Liver (tissue), 3 donors: ENCODE data around the gene ASB7.

Experiments
- CTCF ChIP-seq: fragments of 150-350 bp; IDR thresholded peaks from 2 replicates; pipeline ENCODE4 v1.5.1; 2017; ENCODE audit warnings: improper control_type of control experiment, low read depth, low read length; ENCODE audit not compliant: missing input control
- FOXA1 ChIP-seq: IDR thresholded peaks from 2 replicates; pipeline ENCODE4 v1.6.1; 2016; ENCODE audit warnings: antibody characterized with exemption
- GABPA ChIP-seq, 2 donors: IDR thresholded peaks in 1 of 2; conservative IDR thresholded peaks in 1 of 2; 2 replicates each; pipeline ENCODE4 v1.6.1; 2016; ENCODE audit warnings: antibody characterized with exemption in 2 of 2, mild to moderate bottlenecking in 1 of 2, moderate library complexity in 1 of 2
- HNF4G ChIP-seq: IDR thresholded peaks from 2 replicates; pipeline ENCODE4 v1.6.1; 2016; ENCODE audit warnings: antibody characterized with exemption
- JUND ChIP-seq, 2 donors: IDR thresholded peaks; 2 replicates each; pipeline ENCODE4 v1.6.1; 2016; ENCODE audit warnings: antibody characterized with exemption in 2 of 2
- RAD21 ChIP-seq, 2 donors: IDR thresholded peaks; 2 replicates each; pipeline ENCODE4 v1.6.1; 2016; ENCODE audit warnings: antibody characterized with exemption in 2 of 2, mild to moderate bottlenecking in 2 of 2
- REST ChIP-seq: IDR thresholded peaks from 2 replicates; pipeline ENCODE4 v1.6.1; 2016; ENCODE audit warnings: antibody characterized with exemption, mild to moderate bottlenecking
- SP1 ChIP-seq: IDR thresholded peaks from 2 replicates; pipeline ENCODE4 v1.6.1; 2018; ENCODE audit warnings: antibody characterized with exemption, mild to moderate bottlenecking
- TAF1 ChIP-seq: conservative IDR thresholded peaks from 2 replicates; pipeline ENCODE4 v1.6.1; 2016; ENCODE audit warnings: antibody characterized with exemption, mild to moderate bottlenecking
- donor health status: healthy.
- donor health status: healthy.

DNA sequence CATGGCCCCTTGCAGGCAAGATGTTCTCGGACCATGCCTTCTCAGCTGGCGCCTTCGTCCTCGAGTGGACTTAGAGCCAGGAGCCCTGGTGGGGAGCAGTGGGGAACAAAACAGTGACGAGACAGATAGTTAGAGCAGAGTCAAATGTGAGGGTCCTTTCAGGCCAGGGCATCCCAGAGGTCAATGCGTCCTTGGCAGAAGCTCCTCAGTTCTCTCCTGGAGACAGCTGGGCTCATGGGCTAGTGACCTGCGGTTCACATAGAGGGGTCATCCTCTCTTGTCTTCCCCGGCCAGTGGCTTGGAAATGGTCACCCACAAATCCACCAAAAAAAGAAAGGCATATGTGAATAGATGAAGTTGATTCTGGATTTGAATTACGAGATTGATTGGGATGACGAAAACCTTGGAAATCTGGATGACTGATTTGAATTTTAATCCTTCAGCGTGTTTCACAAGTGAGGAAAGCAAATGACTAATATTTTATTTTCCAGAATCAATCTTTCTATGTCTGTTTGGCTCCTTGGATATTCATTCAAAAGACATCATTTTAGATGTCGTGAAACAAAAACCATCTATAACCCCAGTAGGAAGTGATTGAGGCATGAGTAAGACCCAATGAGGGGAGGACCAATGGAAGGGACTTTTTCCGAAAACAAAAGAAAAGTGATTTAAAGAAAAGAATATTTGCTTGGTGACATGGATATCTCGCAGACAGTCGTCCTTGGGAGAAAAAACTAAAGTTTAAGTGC, 84.5 kb downstream of the ASB7 start:
- TF ChIP-seq REST (no peak), RAD21 (IDR thresholded peaks at IDR 0.05) (no peak), FOXA1 (no peak), HNF4G (no peak), CTCF (no peak), TAF1 (no peak), GABPA (IDR thresholded peaks at IDR 0.05 in 1 of 2, conservative IDR thresholded peaks at IDR 0.05 in 1 of 2) (no peak), JUND (IDR thresholded peaks at IDR 0.05) (no peak), SP1 (no peak)
